ENCODE data around the gene LYPD4. TPM values are rescaled to one million over a fixed set of nuclear protein-coding genes. Genes with fewer than 3 reads are reported as not detected.
A peak's percentile ranks its signal among the peaks of the same experiment; 100 is the strongest.

Gene LYPD4
- total RNA-seq, 2 experiments from 2014 or later, result not detected

- no peak for TF ChIP-seq EZH2phosphoT487 (IDR thresholded peaks at IDR 0.05; ENCODE audit: borderline replicate concordance, low read depth, low read length)
- TF ChIP-seq CTCF (conservative IDR thresholded peaks at IDR 0.05; ENCODE audit: low read length), result no peak
- Histone ChIP-seq H3K9me2 (ENCODE audit: insufficient read depth, low read length) (no peaks in the 10 kb centered on the region), H2AFZ (ENCODE audit: low read length) (no peak overlapping the region), H3K79me2 (ENCODE audit: insufficient read depth, low read depth, low read length) (peaks cover 19% of the 10 kb centered on the region; the same call in 1 of the 2 replicates), H3K4me3 (ENCODE audit: low read depth, low read length, poor library complexity, severe bottlenecking) (peak overlapping the region; percentile 11), H3K36me3 (ENCODE audit: insufficient read depth, low read length) (peaks cover 71% of the 10 kb centered on the region), H3K4me2 (ENCODE audit: low read length) (peak overlapping the region; percentile 29), H3K27ac (ENCODE audit: low read depth, low read length, poor library complexity, severe bottlenecking) (peak overlapping the region; percentile 100), H3K4me1 (ENCODE audit: insufficient read depth, low read length, poor library complexity, severe bottlenecking) (peaks cover 100% of the 10 kb centered on the region), H4K20me1 (ENCODE audit: insufficient read depth, low read length) (peaks cover 13% of the 10 kb centered on the region; the same call in 1 of the 2 replicates), H3K9me3 (ENCODE audit: low read length) (no peaks in the 10 kb centered on the region)
- intact Hi-C loops (cut with micrococcal nuclease; ENCODE audit: unreplicated experiment), result loop anchor here (2.0 kb wide), 1 partner anchor 15 kb away; no protein-coding TSS in a partner anchor
- peak; percentile 83 for DNase-seq (ENCODE audit: low spot score)
- POLR2A ChIA-PET, result interaction anchor here (1.0 to 2.6 kb wide), 3 partner anchors 9 to 74 kb away, joined by 3 to 9 read pairs (median 4); no protein-coding TSS in a partner anchor
- no TSS peak for BruUV-seq (replicated peaks)
- CTCF ChIA-PET (ENCODE audit: unreplicated experiment), result no interaction called here
Observed at GRCh38 chr19:41871573-41872383, 27.3 kb upstream of the LYPD4 start.

GRCh38 chr19:41870401-41870873, 26.0 kb upstream of the LYPD4 start:
- intact Hi-C loops (cut with micrococcal nuclease; ENCODE audit: unreplicated experiment), result no loop called here
- peak overlapping the region; percentile 69 for H3K4me2 ChIP-seq (ENCODE audit: low read length)
- no peak for DNase-seq (ENCODE audit: low spot score)
- peaks cover 14% of the 10 kb centered on the region; the same call in 1 of the 2 replicates for H4K20me1 ChIP-seq (ENCODE audit: insufficient read depth, low read length)
- H3K79me2 ChIP-seq (ENCODE audit: insufficient read depth, low read depth, low read length), result peaks cover 30% of the 10 kb centered on the region
- TF ChIP-seq EZH2phosphoT487 (IDR thresholded peaks at IDR 0.05; ENCODE audit: borderline replicate concordance, low read depth, low read length) (no peak), CTCF (conservative IDR thresholded peaks at IDR 0.05; ENCODE audit: low read length) (no peak)
- ChIA-PET POLR2A (interaction anchor here (0.6 to 2.6 kb wide), 3 partner anchors 11 to 80 kb away, joined by 5 to 9 read pairs (median 7); no protein-coding TSS in a partner anchor), CTCF (ENCODE audit: unreplicated experiment) (interaction anchor here (0.6 kb wide), 1 partner anchor 59 kb away, joined by 6 read pairs; no protein-coding TSS in a partner anchor)
- H2AFZ ChIP-seq (ENCODE audit: low read length), result no peak overlapping the region
- no TSS peak for BruUV-seq (replicated peaks)
- H3K27ac ChIP-seq (ENCODE audit: low read depth, low read length, poor library complexity, severe bottlenecking), result peak overlapping the region; percentile 100
- H3K4me3 ChIP-seq (ENCODE audit: low read depth, low read length, poor library complexity, severe bottlenecking), result peak overlapping the region; percentile 2
- peaks cover 81% of the 10 kb centered on the region for H3K36me3 ChIP-seq (ENCODE audit: insufficient read depth, low read length)
- H3K9me3 ChIP-seq (ENCODE audit: low read length), result no peaks in the 10 kb centered on the region
- H3K9me2 ChIP-seq (ENCODE audit: insufficient read depth, low read length), result no peaks in the 10 kb centered on the region
- peaks cover 97% of the 10 kb centered on the region for H3K4me1 ChIP-seq (ENCODE audit: insufficient read depth, low read length, poor library complexity, severe bottlenecking)

Measured in OCI-LY7 (cell line).